ENCODE data around the gene POLK. TPM values are rescaled to one million over a fixed set of nuclear protein-coding genes. Genes with fewer than 3 reads are reported as not detected.

Gene POLK
- total and polyA plus RNA-seq, 2 of the 4 experiments (the other 2 are of a cell fraction), result 10.4 to 24.4 TPM

DNA sequence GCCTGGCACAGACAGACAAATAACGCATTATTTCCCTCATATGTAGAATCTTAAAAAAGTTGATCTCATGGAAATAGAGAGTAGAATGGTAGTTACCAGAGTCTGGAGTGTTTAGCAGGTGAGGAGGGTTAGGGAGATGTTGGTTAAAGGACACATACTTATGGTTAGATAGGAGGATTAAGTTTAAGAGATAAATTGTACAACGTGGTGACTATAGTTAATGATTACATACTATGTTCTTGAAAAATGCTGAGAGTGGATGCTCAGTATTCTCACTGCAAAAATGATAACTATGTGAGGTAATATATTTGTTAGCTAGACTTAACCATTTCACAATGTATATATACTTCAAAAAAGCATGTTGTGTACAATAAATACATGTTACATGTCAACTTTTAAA is 38.2 kb upstream of the POLK start:
- no peaks in the 10 kb centered on the region for H3K4me1 ChIP-seq (ENCODE audit: control insufficient read depth, insufficient read depth, low read length)
- H3K18ac ChIP-seq (ENCODE audit: low read depth, low read length), result no peak overlapping the region
- no peaks in the 10 kb centered on the region for H3K27me3 ChIP-seq (ENCODE audit: control insufficient read depth, insufficient read depth, low read length)
- no peak for ATAC-seq (ENCODE audit: low read depth)
- dilution Hi-C loops (cut with HindIII; ENCODE audit: low sequenced_read_pairs, unreplicated experiment), result no loop called here
- H3K4me2 ChIP-seq (ENCODE audit: low read depth, low read length), result no peak overlapping the region
- no peaks in the 10 kb centered on the region for H3K9me1 ChIP-seq (ENCODE audit: insufficient read depth, low read length)
- intact Hi-C loops (cut with micrococcal nuclease), result no loop called here
- in situ Hi-C loops (cut with MboI; ENCODE audit: low sequenced_read_pairs), result no loop called here
- no peak overlapping the region for H3K4ac ChIP-seq (ENCODE audit: low read depth, low read length)
- H3K23ac ChIP-seq (ENCODE audit: low read depth, low read length), result no peak overlapping the region
- H3K9me3 ChIP-seq (ENCODE audit: control insufficient read depth, insufficient read depth, low read length), result peaks cover 4% of the 10 kb centered on the region; the same call in 1 of the 2 replicates
- ChIA-PET CTCF (no interaction called here), POLR2A (ENCODE audit: unreplicated experiment) (no interaction called here)
- no peak overlapping the region for H4K91ac ChIP-seq (ENCODE audit: insufficient read depth, low read depth, low read length)
- TF ChIP-seq SMC3 (IDR thresholded peaks at IDR 0.05; ENCODE audit: low read depth, low read length) (no peak), POLR2A (IDR thresholded peaks at IDR 0.05; ENCODE audit: low read depth, low read length) (no peak), NFE2L2 (IDR thresholded peaks at IDR 0.05; ENCODE audit: low read depth, low read length) (no peak), FOS (IDR thresholded peaks at IDR 0.05; ENCODE audit: low read depth, low read length) (no peak), MAFK (IDR thresholded peaks at IDR 0.05; ENCODE audit: low read depth, low read length) (no peak), BHLHE40 (IDR thresholded peaks at IDR 0.05; ENCODE audit: low read depth, low read length) (no peak), CHD1 (IDR thresholded peaks at IDR 0.05; ENCODE audit: low read depth, low read length) (no peak), RCOR1 (IDR thresholded peaks at IDR 0.05; ENCODE audit: insufficient replicate concordance, low read length) (no peak), MAZ (IDR thresholded peaks at IDR 0.05; ENCODE audit: borderline replicate concordance, low read depth, low read length) (no peak), RAD21 (IDR thresholded peaks at IDR 0.05; ENCODE audit: low read length) (no peak), RFX5 (IDR thresholded peaks at IDR 0.05; ENCODE audit: low read depth, low read length) (no peak), CEBPB (IDR thresholded peaks at IDR 0.05; ENCODE audit: low read depth, low read length) (no peak), MXI1 (IDR thresholded peaks at IDR 0.05; ENCODE audit: borderline replicate concordance, low read depth, low read length) (no peak)
- TF ChIP-seq, protein P1, sequence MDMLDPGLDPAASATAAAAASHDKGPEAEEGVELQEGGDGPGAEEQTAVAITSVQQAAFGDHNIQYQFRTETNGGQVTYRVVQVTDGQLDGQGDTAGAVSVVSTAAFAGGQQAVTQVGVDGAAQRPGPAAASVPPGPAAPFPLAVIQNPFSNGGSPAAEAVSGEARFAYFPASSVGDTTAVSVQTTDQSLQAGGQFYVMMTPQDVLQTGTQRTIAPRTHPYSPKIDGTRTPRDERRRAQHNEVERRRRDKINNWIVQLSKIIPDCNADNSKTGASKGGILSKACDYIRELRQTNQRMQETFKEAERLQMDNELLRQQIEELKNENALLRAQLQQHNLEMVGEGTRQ (IDR thresholded peaks at IDR 0.05; ENCODE audit: low read depth, low read length), result no peak
- TF ChIP-seq, protein P2, sequence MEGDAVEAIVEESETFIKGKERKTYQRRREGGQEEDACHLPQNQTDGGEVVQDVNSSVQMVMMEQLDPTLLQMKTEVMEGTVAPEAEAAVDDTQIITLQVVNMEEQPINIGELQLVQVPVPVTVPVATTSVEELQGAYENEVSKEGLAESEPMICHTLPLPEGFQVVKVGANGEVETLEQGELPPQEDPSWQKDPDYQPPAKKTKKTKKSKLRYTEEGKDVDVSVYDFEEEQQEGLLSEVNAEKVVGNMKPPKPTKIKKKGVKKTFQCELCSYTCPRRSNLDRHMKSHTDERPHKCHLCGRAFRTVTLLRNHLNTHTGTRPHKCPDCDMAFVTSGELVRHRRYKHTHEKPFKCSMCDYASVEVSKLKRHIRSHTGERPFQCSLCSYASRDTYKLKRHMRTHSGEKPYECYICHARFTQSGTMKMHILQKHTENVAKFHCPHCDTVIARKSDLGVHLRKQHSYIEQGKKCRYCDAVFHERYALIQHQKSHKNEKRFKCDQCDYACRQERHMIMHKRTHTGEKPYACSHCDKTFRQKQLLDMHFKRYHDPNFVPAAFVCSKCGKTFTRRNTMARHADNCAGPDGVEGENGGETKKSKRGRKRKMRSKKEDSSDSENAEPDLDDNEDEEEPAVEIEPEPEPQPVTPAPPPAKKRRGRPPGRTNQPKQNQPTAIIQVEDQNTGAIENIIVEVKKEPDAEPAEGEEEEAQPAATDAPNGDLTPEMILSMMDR (conservative IDR thresholded peaks at IDR 0.05; ENCODE audit: low read depth, low read length), result no peak
- TF ChIP-seq, protein P3, sequence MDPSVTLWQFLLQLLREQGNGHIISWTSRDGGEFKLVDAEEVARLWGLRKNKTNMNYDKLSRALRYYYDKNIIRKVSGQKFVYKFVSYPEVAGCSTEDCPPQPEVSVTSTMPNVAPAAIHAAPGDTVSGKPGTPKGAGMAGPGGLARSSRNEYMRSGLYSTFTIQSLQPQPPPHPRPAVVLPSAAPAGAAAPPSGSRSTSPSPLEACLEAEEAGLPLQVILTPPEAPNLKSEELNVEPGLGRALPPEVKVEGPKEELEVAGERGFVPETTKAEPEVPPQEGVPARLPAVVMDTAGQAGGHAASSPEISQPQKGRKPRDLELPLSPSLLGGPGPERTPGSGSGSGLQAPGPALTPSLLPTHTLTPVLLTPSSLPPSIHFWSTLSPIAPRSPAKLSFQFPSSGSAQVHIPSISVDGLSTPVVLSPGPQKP (IDR thresholded peaks at IDR 0.05; ENCODE audit: borderline replicate concordance, low read depth, low read length), result no peak
- no peak overlapping the region for H2BK15ac ChIP-seq (ENCODE audit: low read depth, low read length)
- WGBS, 2 experiments (ENCODE audit: extremely low coverage in 2 of 2, insufficient read length in 1 of 2), result no CpG with 5 or more reads among the region's 2 CpGs
- H2AK5ac ChIP-seq (ENCODE audit: low read depth, low read length), result no peak overlapping the region
- no peak overlapping the region for H3K56ac ChIP-seq (ENCODE audit: extremely low read depth, insufficient read depth, low read length)
- no peak overlapping the region for H4K5ac ChIP-seq (ENCODE audit: low read depth, low read length)
- H2BK5ac ChIP-seq (ENCODE audit: low read depth, low read length, poor library complexity, severe bottlenecking), result no peak overlapping the region
- no peak overlapping the region for H2AFZ ChIP-seq (replicated peaks; ENCODE audit: low read length, poor library complexity)
- DNase-seq, result no peak
- H3K27ac ChIP-seq (ENCODE audit: insufficient read depth, low read length), result no peak overlapping the region
- H2BK20ac ChIP-seq (ENCODE audit: low read depth, low read length), result no peak overlapping the region
- H3K79me1 ChIP-seq (ENCODE audit: low read depth in 1 of 2, low read length in 2 of 2), result peaks cover 0 to 15% of the 10 kb centered on the region in 2 experiments; a peak in 3 of 4 replicates
- peaks cover 3% of the 10 kb centered on the region; the same call in 1 of the 2 replicates for H4K20me1 ChIP-seq (ENCODE audit: insufficient read depth, low read length)
- H3K14ac ChIP-seq (replicated peaks; ENCODE audit: low read depth, low read length), result no peak overlapping the region
- no peak overlapping the region for H2BK120ac ChIP-seq (ENCODE audit: low read depth, low read length)
- BruUV-seq (replicated peaks), result no TSS peak
- no peak overlapping the region for H3K9ac ChIP-seq (ENCODE audit: low read depth, low read length)
- no peak overlapping the region for H3K4me3 ChIP-seq (ENCODE audit: insufficient read depth, low read depth, low read length)
- no peaks in the 10 kb centered on the region for H3K36me3 ChIP-seq (ENCODE audit: control insufficient read depth, insufficient read depth, low read length)
- H4K8ac ChIP-seq (ENCODE audit: low read depth in 2 of 2, low read length in 2 of 2), result no peak overlapping the region
- H2AK9ac ChIP-seq (replicated peaks; ENCODE audit: low read depth, low read length, poor library complexity), result no peak overlapping the region
